ENCODE results near the gene UBALD2. TPM values are rescaled to one million over a fixed set of nuclear protein-coding genes. Genes with fewer than 3 reads are reported as not detected.

The UBALD2 gene
- polyA plus RNA-seq, 1 of the 3 experiments (the other 2 are of a cell fraction) = 27.0 TPM

GRCh38 chr17:76304226-76305134 lies 39.3 kb downstream of the UBALD2 start:
- no peaks in the 10 kb centered on the region for H3K79me2 ChIP-seq (ENCODE audit: insufficient read depth)
- ChIA-PET POLR2A (interaction anchor here (1.0 to 2.6 kb wide), 2 partner anchors 80 to 94 kb away, joined by 4 to 9 read pairs; partner anchors contain the start of gene SPHK1), CTCF (interaction anchor here (0.6 to 15.8 kb wide), 25 partner anchors 9 to 202 kb away, joined by 3 to 348 read pairs (median 5); partner anchors contain the start of genes AANAT, PRPSAP1 and SPHK1)
- no peak overlapping the region for H2AFZ ChIP-seq (ENCODE audit: low read depth)
- TF ChIP-seq CTCF (IDR thresholded peaks at IDR 0.05) = no peak
- TF ChIP-seq FOXJ3 (CRISPR knock-in tag; IDR thresholded peaks at IDR 0.05) = no peak
- no peak for TF ChIP-seq MAX (IDR thresholded peaks at IDR 0.05; ENCODE audit: low read depth)
- no peak for TF ChIP-seq IRF3 (IDR thresholded peaks at IDR 0.05; ENCODE audit: low read depth, low read length)
- no peak for TF ChIP-seq ELF1 (IDR thresholded peaks at IDR 0.05)
- TF ChIP-seq TEAD4 (IDR thresholded peaks at IDR 0.05; ENCODE audit: borderline replicate concordance, insufficient read depth) = no peak
- TF ChIP-seq PBX3 (IDR thresholded peaks at IDR 0.05) = no peak
- TF ChIP-seq ZBTB33 (IDR thresholded peaks at IDR 0.05; ENCODE audit: borderline replicate concordance, low read depth) = no peak
- no peak for TF ChIP-seq REST (IDR thresholded peaks at IDR 0.05; ENCODE audit: low read depth, low read length)
- TF ChIP-seq SMC3 (IDR thresholded peaks at IDR 0.05; ENCODE audit: low read depth, low read length) = no peak
- no peak for TF ChIP-seq POLR2AphosphoS5 (IDR thresholded peaks at IDR 0.05; ENCODE audit: low read depth, low read length)
- TF ChIP-seq USF1 (IDR thresholded peaks at IDR 0.05; ENCODE audit: borderline replicate concordance, low read depth) = no peak
- TF ChIP-seq GABPA (IDR thresholded peaks at IDR 0.05; ENCODE audit: low read depth) = no peak
- no peak for TF ChIP-seq CHD2 (IDR thresholded peaks at IDR 0.05; ENCODE audit: low read length, partially characterized antibody)
- TF ChIP-seq MXI1 (IDR thresholded peaks at IDR 0.05; ENCODE audit: low read depth, low read length) = no peak
- no peak for TF ChIP-seq RXRA (IDR thresholded peaks at IDR 0.05; ENCODE audit: borderline replicate concordance, low read depth)
- TF ChIP-seq USF2 (IDR thresholded peaks at IDR 0.05; ENCODE audit: borderline replicate concordance, low read depth, low read length) = no peak
- peaks cover 3 to 9% of the 10 kb centered on the region in 2 experiments for H3K36me3 ChIP-seq (replicated peaks in 1 of 2; ENCODE audit: control insufficient read depth in 1 of 2, insufficient read depth in 2 of 2, low read length in 1 of 2)
- H4K20me1 ChIP-seq (ENCODE audit: insufficient read depth) = no peaks in the 10 kb centered on the region
- H3K4me3 ChIP-seq (ENCODE audit: low read depth in 2 of 2, low read length in 1 of 2) = no peak overlapping the region
- no peak overlapping the region for H3K4me2 ChIP-seq
- peak; percentile 38 for DNase-seq
- H3K4me1 ChIP-seq (ENCODE audit: control insufficient read depth in 1 of 2, insufficient read depth in 2 of 2, low read depth in 1 of 2, low read length in 1 of 2) = no peaks in the 10 kb centered on the region
- H3K9ac ChIP-seq = no peak overlapping the region
- no peaks in the 10 kb centered on the region for H3K9me2 ChIP-seq
- no peaks in the 10 kb centered on the region for H3K9me3 ChIP-seq
- H3K27ac ChIP-seq (ENCODE audit: low read depth in 2 of 2, low read length in 1 of 2) = no peak overlapping the region
- H3F3A ChIP-seq (replicated peaks; ENCODE audit: insufficient read depth) = peaks cover 17% of the 10 kb centered on the region
- H3K27me3 ChIP-seq (ENCODE audit: insufficient read depth) = no peaks in the 10 kb centered on the region
- WGBS (ENCODE audit: low lambda C conversion rate) = 92% methylated on average over 16 of the region's 17 CpGs
